IMR-90 (cell line): ENCODE results near the gene ATRNL1. TPM values are rescaled to one million over a fixed set of nuclear protein-coding genes. Genes with fewer than 3 reads are reported as not detected.
"Not testable (repeated sequence)": the region's sequence is repeated elsewhere in the genome, so short reads cannot be mapped to it uniquely, and the experiment has no call there.

Experiments used
- ATAC-seq: fragments of 200-7000 bp; cut with Tn5 transposase; 2 replicates; pipeline ENCODE4 v1.9.1; 2020; ENCODE audit warnings: low read depth, mild to moderate bottlenecking, moderate library complexity
- BruUV-seq: library from RNA; stranded (reverse); fragments of 400-500 nt; replicated peaks from 2 replicates; lab custom pipeline; 2021; lab: Mats Ljungman, UMichigan
- CTCF ChIA-PET: fragments of 300-600 bp; formaldehyde crosslinking; extraction: SDS; loops from one replicate; lab custom pipeline; 2021; ENCODE audit warnings: antibody characterized with exemption; lab: Yijun Ruan, JAX
- POLR2A ChIA-PET: fragments of 300-600 bp; sonication (Branson Sonifier 250); formaldehyde crosslinking; loops from one replicate; lab custom pipeline; 2022; ENCODE audit warnings: antibody characterized with exemption; ENCODE audit not compliant: unreplicated experiment; lab: Charles Lee
- DNase-seq: peaks from one replicate; pipeline ENCODE4 v3.0.0; 2013
- H2AFZ ChIP-seq: replicated peaks from 2 replicates; pipeline ENCODE3; 2013; ENCODE audit warnings: low read length, mild to moderate bottlenecking; ENCODE audit not compliant: poor library complexity
- H2AK5ac ChIP-seq: 2 replicates; pipeline ENCODE4 v1.6.1; 2013; ENCODE audit warnings: low read depth, low read length, inconsistent platforms
- H2AK9ac ChIP-seq: replicated peaks from 2 replicates; pipeline ENCODE3; 2013; ENCODE audit warnings: mild to moderate bottlenecking, low read depth, low read length, moderate library complexity; ENCODE audit not compliant: poor library complexity
- H2BK120ac ChIP-seq: 2 replicates; pipeline ENCODE4 v1.6.1; 2013; ENCODE audit warnings: low read depth, low read length, inconsistent platforms
- H2BK15ac ChIP-seq: 3 replicates; pipeline ENCODE4 v1.6.1; 2013; ENCODE audit warnings: low read depth, low read length, inconsistent platforms
- H2BK20ac ChIP-seq: 2 replicates; pipeline ENCODE4 v1.6.1; 2013; ENCODE audit warnings: low read depth, mild to moderate bottlenecking, inconsistent platforms, low read length, moderate library complexity
- H2BK5ac ChIP-seq: 2 replicates; pipeline ENCODE4 v1.6.1; 2013; ENCODE audit warnings: mild to moderate bottlenecking, low read depth, low read length, inconsistent platforms; ENCODE audit not compliant: poor library complexity, severe bottlenecking
- H3K14ac ChIP-seq: replicated peaks from 2 replicates; pipeline ENCODE4 v1.6.1; 2013; ENCODE audit warnings: low read depth, low read length, inconsistent platforms
- H3K18ac ChIP-seq: 2 replicates; pipeline ENCODE4 v1.6.1; 2013; ENCODE audit warnings: low read depth, low read length, control low read depth
- H3K23ac ChIP-seq: 2 replicates; pipeline ENCODE4 v1.6.1; 2013; ENCODE audit warnings: low read depth, low read length, inconsistent platforms
- H3K27ac ChIP-seq: 2 replicates; pipeline ENCODE4 v1.5.1; 2013; ENCODE audit warnings: mild to moderate bottlenecking, control low read depth, low read length; ENCODE audit not compliant: insufficient read depth
- H3K27me3 ChIP-seq: 2 replicates; pipeline ENCODE4 v1.6.1; 2013; ENCODE audit warnings: low read length; ENCODE audit not compliant: control insufficient read depth, insufficient read depth
- H3K36me3 ChIP-seq: 2 replicates; pipeline ENCODE4 v1.6.1; 2013; ENCODE audit warnings: low read length, mixed read lengths; ENCODE audit not compliant: control insufficient read depth, insufficient read depth
- H3K4ac ChIP-seq: 2 replicates; pipeline ENCODE4 v1.6.1; 2013; ENCODE audit warnings: low read depth, low read length, inconsistent platforms
- H3K4me1 ChIP-seq: 2 replicates; pipeline ENCODE4 v1.6.1; 2013; ENCODE audit warnings: low read length, mixed read lengths; ENCODE audit not compliant: control insufficient read depth, insufficient read depth
- H3K4me2 ChIP-seq: 2 replicates; pipeline ENCODE4 v1.6.1; 2013; ENCODE audit warnings: low read depth, mild to moderate bottlenecking, control low read depth, low read length, moderate library complexity
- H3K4me3 ChIP-seq: 2 replicates; pipeline ENCODE4 v1.5.1; 2013; ENCODE audit warnings: low read depth, mild to moderate bottlenecking, control low read depth, low read length, moderate library complexity; ENCODE audit not compliant: insufficient read depth
- H3K56ac ChIP-seq: 2 replicates; pipeline ENCODE4 v1.6.1; 2013; ENCODE audit warnings: low read length, inconsistent platforms; ENCODE audit not compliant: insufficient read depth; ENCODE audit errors: extremely low read depth
- H3K79me1 ChIP-seq, 2 experiments: 2 replicates each; pipeline ENCODE4 v1.6.1; 2013; ENCODE audit warnings: low read length in 2 of 2, inconsistent platforms in 1 of 2, low read depth in 1 of 2
- H3K9ac ChIP-seq: 2 replicates; pipeline ENCODE4 v1.6.1; 2013; ENCODE audit warnings: low read depth, low read length, control low read depth
- H3K9me1 ChIP-seq: 2 replicates; pipeline ENCODE4 v1.6.1; 2013; ENCODE audit warnings: low read length, inconsistent platforms; ENCODE audit not compliant: insufficient read depth
- H3K9me3 ChIP-seq: 2 replicates; pipeline ENCODE4 v1.6.1; 2013; ENCODE audit warnings: low read length; ENCODE audit not compliant: control insufficient read depth, insufficient read depth
- H4K20me1 ChIP-seq: 2 replicates; pipeline ENCODE4 v1.6.1; 2013; ENCODE audit warnings: low read length, inconsistent platforms; ENCODE audit not compliant: insufficient read depth
- H4K5ac ChIP-seq: 2 replicates; pipeline ENCODE4 v1.6.1; 2013; ENCODE audit warnings: mild to moderate bottlenecking, low read depth, low read length, control low read depth
- H4K8ac ChIP-seq, 2 experiments: 2 replicates each; pipeline ENCODE4 v1.6.1; 2013; ENCODE audit warnings: low read depth in 2 of 2, low read length in 2 of 2, control low read depth in 1 of 2, inconsistent platforms in 1 of 2
- H4K91ac ChIP-seq: 2 replicates; pipeline ENCODE4 v1.6.1; 2013; ENCODE audit warnings: low read depth, low read length, inconsistent platforms; ENCODE audit not compliant: insufficient read depth
- BHLHE40 ChIP-seq: fragments of 150-350 bp; IDR thresholded peaks from 2 replicates; pipeline ENCODE4 v1.6.1; 2016; ENCODE audit warnings: mild to moderate bottlenecking, low read depth, low read length
- CEBPB ChIP-seq: IDR thresholded peaks from 2 replicates; pipeline ENCODE4 v1.6.1; 2012; ENCODE audit warnings: low read depth, low read length, improper control_type of control experiment
- CHD1 ChIP-seq: IDR thresholded peaks from 2 replicates; pipeline ENCODE4 v1.6.1; 2012; ENCODE audit warnings: low read depth, low read length, improper control_type of control experiment
- FOS ChIP-seq: fragments of 150-350 bp; IDR thresholded peaks from 2 replicates; pipeline ENCODE4 v1.6.1; 2016; ENCODE audit warnings: low read depth, low read length
- NFE2L2 ChIP-seq: fragments of 150-350 bp; IDR thresholded peaks from 2 replicates; pipeline ENCODE4 v1.6.1; 2016; ENCODE audit warnings: low read depth, mild to moderate bottlenecking, low read length
- POLR2A ChIP-seq: IDR thresholded peaks from 2 replicates; pipeline ENCODE4 v1.6.1; 2012; ENCODE audit warnings: mild to moderate bottlenecking, low read depth, low read length
- RAD21 ChIP-seq: IDR thresholded peaks from 2 replicates; pipeline ENCODE4 v1.6.1; 2012; ENCODE audit warnings: low read length, improper control_type of control experiment
- WGBS, 2 experiments: methylation state at CpG; one replicate each; pipeline versions ENCODE4 v1.1.5 to v1.1.7; 2013; ENCODE audit warnings: missing lambda C conversion rate in 2 of 2; ENCODE audit not compliant: insufficient read length in 1 of 2; ENCODE audit errors: extremely low coverage in 2 of 2; 5-methylcytosine and 5-hydroxymethylcytosine counted together
- dilution Hi-C: fragments of 300-500 bp; cut with HindIII; formaldehyde crosslinking; loops from one replicate; pipeline ENCODE4 v1.14.3; 2018; ENCODE audit warnings: low sequenced_read_pairs; ENCODE audit not compliant: unreplicated experiment
- in situ Hi-C: fragments of 300-500 bp; cut with MboI; formaldehyde crosslinking; loops from 3 replicates; pipeline ENCODE4 v1.14.3; 2019; ENCODE audit warnings: low sequenced_read_pairs, inconsistent platforms, mixed read lengths
- intact Hi-C: fragments of 100-400 bp; cut with micrococcal nuclease; formaldehyde crosslinking; loops from 2 replicates; pipeline ENCODE4 v1.10.0; 2022
- polyA plus RNA-seq, 3 experiments: library from polyadenylated mRNA; depleted of rRNA; stranded (reverse); fragments of >200 nt; gene quantifications; 2 replicates each; pipeline ENCODE4 v1.2.3, GENCODE V29; 2012; ENCODE audit warnings: low replicate concordance in 1 of 3
- total RNA-seq: library from RNA; depleted of rRNA; stranded (reverse); fragments of >200 nt; gene quantifications from 2 replicates; pipeline ENCODE4 v1.2.3, GENCODE V29; 2012
- TF ChIP-seq, protein P1 (sequence below): conservative IDR thresholded peaks from 2 replicates; pipeline ENCODE4 v1.5.1; 2012; ENCODE audit warnings: mild to moderate bottlenecking, low read depth, low read length, improper control_type of control experiment

The ATRNL1 gene
- total and polyA plus RNA-seq, 2 of the 4 experiments (the other 2 are of a cell fraction): 0.18 to 0.19 TPM

DNA sequence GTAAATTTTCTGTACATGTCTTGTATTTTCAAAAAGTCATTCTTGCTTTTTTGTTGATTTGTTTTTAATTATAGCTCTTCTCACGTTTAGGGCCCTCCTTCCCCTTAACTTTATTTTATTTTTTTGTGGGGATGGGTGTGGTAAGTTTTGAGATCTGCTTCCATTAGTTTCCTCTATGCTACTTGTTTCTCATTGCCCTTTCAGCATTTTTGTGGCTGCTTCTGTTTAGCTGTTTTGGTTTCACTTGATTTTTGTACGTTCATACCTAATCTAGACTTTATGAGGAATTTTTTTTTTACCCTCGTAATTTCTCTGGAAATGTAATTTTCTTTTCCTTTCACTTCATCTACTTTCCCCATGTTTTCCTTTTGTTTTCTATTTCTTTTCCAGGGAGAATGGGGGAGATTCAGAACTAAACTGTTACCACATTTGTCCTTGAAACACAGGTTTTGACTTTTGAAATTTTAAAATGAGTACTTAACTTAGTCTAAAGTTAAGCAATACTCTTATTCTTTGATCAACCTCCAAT lies 80.8 kb downstream of the ATRNL1 start:
- H3K14ac ChIP-seq: no peak overlapping the region
- CTCF ChIA-PET: no interaction called here

DNA sequence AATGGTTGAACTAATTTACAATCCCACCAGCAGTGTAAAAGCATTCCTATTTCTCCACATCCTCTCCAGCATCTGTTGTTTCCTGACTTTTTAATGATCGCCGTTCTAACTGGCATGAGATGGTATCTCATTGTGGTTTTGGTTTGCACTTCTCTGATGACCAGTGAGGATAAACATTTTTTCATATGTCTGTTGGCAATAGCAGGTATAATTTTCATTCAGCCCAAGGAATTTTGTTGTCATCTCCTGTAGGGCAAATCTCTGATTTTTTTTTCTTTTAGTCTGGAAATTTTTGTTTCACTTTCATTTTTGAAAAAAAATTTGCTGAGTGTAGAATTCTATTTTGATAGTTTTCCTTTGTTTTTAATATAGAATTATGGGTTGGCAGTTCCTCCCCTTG lies 114.1 kb downstream of the ATRNL1 start:
- H2AK9ac ChIP-seq, ATAC-seq, H2BK15ac ChIP-seq, H4K91ac ChIP-seq, intact Hi-C loops, H2BK120ac ChIP-seq, H2BK5ac ChIP-seq, H3K9me3 ChIP-seq, H3K27ac ChIP-seq, H3K4me1 ChIP-seq, H2AK5ac ChIP-seq, H3K79me1 ChIP-seq, CTCF ChIA-PET, H3K9ac ChIP-seq, dilution Hi-C loops, H2AFZ ChIP-seq, H3K9me1 ChIP-seq, H4K20me1 ChIP-seq, H3K14ac ChIP-seq, H3K4me3 ChIP-seq, POLR2A ChIA-PET, H3K4ac ChIP-seq, H3K4me2 ChIP-seq, DNase-seq, H2BK20ac ChIP-seq, H4K8ac ChIP-seq, H3K56ac ChIP-seq, H4K5ac ChIP-seq, H3K23ac ChIP-seq, in situ Hi-C loops, BruUV-seq, H3K36me3 ChIP-seq, H3K18ac ChIP-seq, H3K27me3 ChIP-seq: not testable (repeated sequence)
- no CpG with 5 or more reads among the region's 2 CpGs for WGBS, 2 experiments

More for the DNA sequence above, 80.8 kb downstream of the ATRNL1 start:
- BruUV-seq: no TSS peak
- Histone ChIP-seq H3K27me3 (no peaks in the 10 kb centered on the region), H2BK120ac (no peak overlapping the region), H3K4me2 (no peak overlapping the region), H3K4ac (no peak overlapping the region), H3K56ac (no peak overlapping the region), H4K8ac (no peak overlapping the region), H3K4me3 (no peak overlapping the region), H2BK5ac (no peak overlapping the region), H4K91ac (no peak overlapping the region), H2AK5ac (no peak overlapping the region), H2AFZ (no peak overlapping the region), H3K18ac (no peak overlapping the region), H3K79me1 (no peaks in the 10 kb centered on the region), H3K36me3 (no peaks in the 10 kb centered on the region), H3K9me1 (no peaks in the 10 kb centered on the region), H3K9ac (no peak overlapping the region), H3K4me1 (no peaks in the 10 kb centered on the region), H2AK9ac (no peak overlapping the region), H3K23ac (no peak overlapping the region), H2BK20ac (no peak overlapping the region), H2BK15ac (no peak overlapping the region), H4K5ac (no peak overlapping the region), H3K9me3 (no peaks in the 10 kb centered on the region), H4K20me1 (no peaks in the 10 kb centered on the region), H3K27ac (no peak overlapping the region)
- ATAC-seq: no peak
- dilution Hi-C loops: no loop called here
- in situ Hi-C loops: no loop called here
- WGBS, 2 experiments: no CpG with 5 or more reads among the region's 3 CpGs
- TF ChIP-seq CEBPB (no peak), FOS (no peak), POLR2A (no peak), BHLHE40 (no peak), NFE2L2 (no peak), CHD1 (no peak), RAD21 (no peak)
- TF ChIP-seq, protein P1, sequence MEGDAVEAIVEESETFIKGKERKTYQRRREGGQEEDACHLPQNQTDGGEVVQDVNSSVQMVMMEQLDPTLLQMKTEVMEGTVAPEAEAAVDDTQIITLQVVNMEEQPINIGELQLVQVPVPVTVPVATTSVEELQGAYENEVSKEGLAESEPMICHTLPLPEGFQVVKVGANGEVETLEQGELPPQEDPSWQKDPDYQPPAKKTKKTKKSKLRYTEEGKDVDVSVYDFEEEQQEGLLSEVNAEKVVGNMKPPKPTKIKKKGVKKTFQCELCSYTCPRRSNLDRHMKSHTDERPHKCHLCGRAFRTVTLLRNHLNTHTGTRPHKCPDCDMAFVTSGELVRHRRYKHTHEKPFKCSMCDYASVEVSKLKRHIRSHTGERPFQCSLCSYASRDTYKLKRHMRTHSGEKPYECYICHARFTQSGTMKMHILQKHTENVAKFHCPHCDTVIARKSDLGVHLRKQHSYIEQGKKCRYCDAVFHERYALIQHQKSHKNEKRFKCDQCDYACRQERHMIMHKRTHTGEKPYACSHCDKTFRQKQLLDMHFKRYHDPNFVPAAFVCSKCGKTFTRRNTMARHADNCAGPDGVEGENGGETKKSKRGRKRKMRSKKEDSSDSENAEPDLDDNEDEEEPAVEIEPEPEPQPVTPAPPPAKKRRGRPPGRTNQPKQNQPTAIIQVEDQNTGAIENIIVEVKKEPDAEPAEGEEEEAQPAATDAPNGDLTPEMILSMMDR: no peak
- POLR2A ChIA-PET: no interaction called here
- no peak for DNase-seq
- intact Hi-C loops: loop anchor here (10.0 kb wide), 1 partner anchor 1211 kb away; no protein-coding TSS in a partner anchor
